ENCODE results near the gene MIER2. TPM values are rescaled to one million over a fixed set of nuclear protein-coding genes. Genes with fewer than 3 reads are reported as not detected.

The MIER2 gene
- total and polyA plus RNA-seq, 10 of the 15 experiments (the other 5 are each of a cell fraction or from before 2014, with no cell fraction given): 0.48 to 23.6 (median 12.1) TPM

DNA sequence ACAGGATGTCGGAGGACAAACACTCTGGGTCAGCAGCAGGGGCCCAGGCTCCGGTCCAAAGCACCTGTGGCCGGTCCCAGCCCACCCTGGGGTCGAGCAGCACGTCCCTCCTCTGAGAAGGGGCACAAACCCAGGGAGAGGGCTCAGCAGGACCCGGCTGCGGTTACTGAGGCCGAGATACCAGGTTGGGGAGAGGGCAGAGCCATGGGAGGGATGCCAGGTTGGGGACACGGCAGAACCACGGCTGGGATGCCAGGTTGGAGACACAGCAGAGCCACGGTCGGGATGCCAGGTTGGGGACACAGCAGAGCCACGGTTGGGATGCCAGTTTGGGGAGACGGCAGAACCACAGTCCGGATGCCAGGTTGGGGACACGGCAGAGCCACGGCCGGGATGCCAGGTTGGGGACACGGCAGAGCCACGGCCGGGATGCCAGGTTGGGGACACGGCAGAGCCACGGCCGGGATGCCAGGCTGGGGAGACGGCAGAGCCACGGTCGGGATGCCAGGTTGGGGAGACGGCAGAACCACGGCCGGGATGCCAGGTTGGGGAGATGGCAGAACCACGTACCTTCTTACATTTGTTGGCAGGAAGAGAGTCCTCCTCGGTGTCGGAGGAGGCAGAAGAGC lies 18.5 kb downstream of the MIER2 start:
- TF ChIP-seq SP1 (IDR thresholded peaks at IDR 0.05; ENCODE audit: low read depth, low read length): no peak
- TF ChIP-seq, protein P1, sequence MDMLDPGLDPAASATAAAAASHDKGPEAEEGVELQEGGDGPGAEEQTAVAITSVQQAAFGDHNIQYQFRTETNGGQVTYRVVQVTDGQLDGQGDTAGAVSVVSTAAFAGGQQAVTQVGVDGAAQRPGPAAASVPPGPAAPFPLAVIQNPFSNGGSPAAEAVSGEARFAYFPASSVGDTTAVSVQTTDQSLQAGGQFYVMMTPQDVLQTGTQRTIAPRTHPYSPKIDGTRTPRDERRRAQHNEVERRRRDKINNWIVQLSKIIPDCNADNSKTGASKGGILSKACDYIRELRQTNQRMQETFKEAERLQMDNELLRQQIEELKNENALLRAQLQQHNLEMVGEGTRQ (IDR thresholded peaks at IDR 0.05; ENCODE audit: borderline replicate concordance, low read depth, low read length): no peak
- TF ChIP-seq ZNF274 (IDR thresholded peaks at IDR 0.05; ENCODE audit: insufficient read depth, insufficient read length): no peak
- TF ChIP-seq HDAC6 (IDR thresholded peaks at IDR 0.05; ENCODE audit: unreplicated experiment): no peak
- TF ChIP-seq HCFC1 (IDR thresholded peaks at IDR 0.05; ENCODE audit: low read length): no peak
- TF ChIP-seq NR2C1 (IDR thresholded peaks at IDR 0.05): no peak
- TF ChIP-seq POLR2A (IDR thresholded peaks at IDR 0.05; ENCODE audit: low read depth, low read length): no peak
- no peak for TF ChIP-seq ZNF217 (IDR thresholded peaks at IDR 0.05)
- TF ChIP-seq KAT2A (conservative IDR thresholded peaks at IDR 0.05; ENCODE audit: control insufficient read depth, low read depth, low read length): no peak
- TF ChIP-seq, protein P2, sequence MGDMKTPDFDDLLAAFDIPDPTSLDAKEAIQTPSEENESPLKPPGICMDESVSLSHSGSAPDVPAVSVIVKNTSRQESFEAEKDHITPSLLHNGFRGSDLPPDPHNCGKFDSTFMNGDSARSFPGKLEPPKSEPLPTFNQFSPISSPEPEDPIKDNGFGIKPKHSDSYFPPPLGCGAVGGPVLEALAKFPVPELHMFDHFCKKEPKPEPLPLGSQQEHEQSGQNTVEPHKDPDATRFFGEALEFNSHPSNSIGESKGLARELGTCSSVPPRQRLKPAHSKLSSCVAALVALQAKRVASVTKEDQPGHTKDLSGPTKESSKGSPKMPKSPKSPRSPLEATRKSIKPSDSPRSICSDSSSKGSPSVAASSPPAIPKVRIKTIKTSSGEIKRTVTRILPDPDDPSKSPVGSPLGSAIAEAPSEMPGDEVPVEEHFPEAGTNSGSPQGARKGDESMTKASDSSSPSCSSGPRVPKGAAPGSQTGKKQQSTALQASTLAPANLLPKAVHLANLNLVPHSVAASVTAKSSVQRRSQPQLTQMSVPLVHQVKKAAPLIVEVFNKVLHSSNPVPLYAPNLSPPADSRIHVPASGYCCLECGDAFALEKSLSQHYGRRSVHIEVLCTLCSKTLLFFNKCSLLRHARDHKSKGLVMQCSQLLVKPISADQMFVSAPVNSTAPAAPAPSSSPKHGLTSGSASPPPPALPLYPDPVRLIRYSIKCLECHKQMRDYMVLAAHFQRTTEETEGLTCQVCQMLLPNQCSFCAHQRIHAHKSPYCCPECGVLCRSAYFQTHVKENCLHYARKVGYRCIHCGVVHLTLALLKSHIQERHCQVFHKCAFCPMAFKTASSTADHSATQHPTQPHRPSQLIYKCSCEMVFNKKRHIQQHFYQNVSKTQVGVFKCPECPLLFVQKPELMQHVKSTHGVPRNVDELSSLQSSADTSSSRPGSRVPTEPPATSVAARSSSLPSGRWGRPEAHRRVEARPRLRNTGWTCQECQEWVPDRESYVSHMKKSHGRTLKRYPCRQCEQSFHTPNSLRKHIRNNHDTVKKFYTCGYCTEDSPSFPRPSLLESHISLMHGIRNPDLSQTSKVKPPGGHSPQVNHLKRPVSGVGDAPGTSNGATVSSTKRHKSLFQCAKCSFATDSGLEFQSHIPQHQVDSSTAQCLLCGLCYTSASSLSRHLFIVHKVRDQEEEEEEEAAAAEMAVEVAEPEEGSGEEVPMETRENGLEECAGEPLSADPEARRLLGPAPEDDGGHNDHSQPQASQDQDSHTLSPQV (IDR thresholded peaks at IDR 0.05): no peak
- TF ChIP-seq, protein P3, sequence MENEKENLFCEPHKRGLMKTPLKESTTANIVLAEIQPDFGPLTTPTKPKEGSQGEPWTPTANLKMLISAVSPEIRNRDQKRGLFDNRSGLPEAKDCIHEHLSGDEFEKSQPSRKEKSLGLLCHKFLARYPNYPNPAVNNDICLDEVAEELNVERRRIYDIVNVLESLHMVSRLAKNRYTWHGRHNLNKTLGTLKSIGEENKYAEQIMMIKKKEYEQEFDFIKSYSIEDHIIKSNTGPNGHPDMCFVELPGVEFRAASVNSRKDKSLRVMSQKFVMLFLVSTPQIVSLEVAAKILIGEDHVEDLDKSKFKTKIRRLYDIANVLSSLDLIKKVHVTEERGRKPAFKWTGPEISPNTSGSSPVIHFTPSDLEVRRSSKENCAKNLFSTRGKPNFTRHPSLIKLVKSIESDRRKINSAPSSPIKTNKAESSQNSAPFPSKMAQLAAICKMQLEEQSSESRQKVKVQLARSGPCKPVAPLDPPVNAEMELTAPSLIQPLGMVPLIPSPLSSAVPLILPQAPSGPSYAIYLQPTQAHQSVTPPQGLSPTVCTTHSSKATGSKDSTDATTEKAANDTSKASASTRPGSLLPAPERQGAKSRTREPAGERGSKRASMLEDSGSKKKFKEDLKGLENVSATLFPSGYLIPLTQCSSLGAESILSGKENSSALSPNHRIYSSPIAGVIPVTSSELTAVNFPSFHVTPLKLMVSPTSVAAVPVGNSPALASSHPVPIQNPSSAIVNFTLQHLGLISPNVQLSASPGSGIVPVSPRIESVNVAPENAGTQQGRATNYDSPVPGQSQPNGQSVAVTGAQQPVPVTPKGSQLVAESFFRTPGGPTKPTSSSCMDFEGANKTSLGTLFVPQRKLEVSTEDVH (IDR thresholded peaks at IDR 0.05; ENCODE audit: low read depth, partially characterized antibody): no peak
- TF ChIP-seq POU2F2 (IDR thresholded peaks at IDR 0.05; ENCODE audit: borderline replicate concordance, low read depth, low read length): no peak
- TF ChIP-seq FOXM1 (IDR thresholded peaks at IDR 0.05; ENCODE audit: low read depth, low read length): no peak
- no peak overlapping the region for H3K27ac ChIP-seq (ENCODE audit: control insufficient read depth, insufficient read depth)
- FAIRE-seq: no peak
- no peaks in the 10 kb centered on the region for H4K20me1 ChIP-seq (ENCODE audit: control insufficient read depth, insufficient read depth)
- no peaks in the 10 kb centered on the region for H3K4me1 ChIP-seq (ENCODE audit: control insufficient read depth, insufficient read depth, low read length)
- no peak overlapping the region for H3K4me3 ChIP-seq
- intact Hi-C loops (cut with micrococcal nuclease; ENCODE audit: unreplicated experiment): no loop called here
- BruUV-seq (replicated peaks): no TSS peak
- peaks cover 29 to 35% of the 10 kb centered on the region in 2 experiments for H3K36me3 ChIP-seq (ENCODE audit: control insufficient read depth in 2 of 2, insufficient read depth in 2 of 2, low read length in 1 of 2)
- ChIA-PET CTCF (no interaction called here), POLR2A (no interaction called here), RAD21 (ENCODE audit: unreplicated experiment) (no interaction called here), SMC1A (ENCODE audit: uncharacterized antibody, unreplicated experiment) (no interaction called here)
- no peak overlapping the region for H2AFZ ChIP-seq (ENCODE audit: control insufficient read depth, low read depth, low read length)
- H3K9me3 ChIP-seq (replicated peaks; ENCODE audit: control insufficient read depth, insufficient read depth, low read length): peaks cover 10% of the 10 kb centered on the region; the same call in 2 of the 3 replicates
- no peak for ATAC-seq
- H3K4me2 ChIP-seq (ENCODE audit: control insufficient read depth, insufficient read depth): no peak overlapping the region
- in situ Hi-C loops (cut with MboI): no loop called here
- H3K79me2 ChIP-seq (ENCODE audit: control insufficient read depth, insufficient read depth, low read length): no peaks in the 10 kb centered on the region
- no peak overlapping the region for H3K9ac ChIP-seq (ENCODE audit: control insufficient read depth, insufficient read depth, low read length)
- no peak for DNase-seq (ENCODE audit: low read depth, low spot score)
- WGBS (ENCODE audit: insufficient coverage, insufficient replicate concordance, low lambda C conversion rate, missing lambda C conversion rate): 87% methylated on average over 26 of the region's 33 CpGs
- no peaks in the 10 kb centered on the region for H3K27me3 ChIP-seq (replicated peaks in 1 of 2; ENCODE audit: control insufficient read depth in 2 of 2, insufficient read depth in 2 of 2, low read length in 1 of 2)

All from GM12878 (cell line).